Stimulated activated naive CD8-positive, alpha-beta T cell treated with anti-CD3 and anti-CD28 coated beads, Interleukin-15, Interleukin-2, amounts not matched to agents 100 ng/mL and 50 ng/mL, for 24 hours (primary cell): ENCODE measurements around the gene GRID1.

Experiments
- H3K27ac Mint-ChIP-seq: one replicate; pipeline ENCODE4 v1.8.0; 2021; ENCODE audit warnings: mild to moderate bottlenecking, mixed read lengths
- H3K27me3 Mint-ChIP-seq: one replicate; pipeline ENCODE4 v1.8.0; 2021; ENCODE audit warnings: mixed read lengths
- H3K36me3 Mint-ChIP-seq: one replicate; pipeline ENCODE4 v1.8.0; 2021; ENCODE audit warnings: low read depth, mixed read lengths
- H3K4me1 Mint-ChIP-seq: one replicate; pipeline ENCODE4 v1.8.0; 2021; ENCODE audit warnings: low read depth, mixed read lengths
- H3K4me3 Mint-ChIP-seq: one replicate; pipeline ENCODE4 v1.8.0; 2021; ENCODE audit warnings: mild to moderate bottlenecking, mixed read lengths
- H3K9me3 Mint-ChIP-seq: one replicate; pipeline ENCODE4 v1.8.0; 2021; ENCODE audit warnings: mixed read lengths

Gene GRID1

DNA sequence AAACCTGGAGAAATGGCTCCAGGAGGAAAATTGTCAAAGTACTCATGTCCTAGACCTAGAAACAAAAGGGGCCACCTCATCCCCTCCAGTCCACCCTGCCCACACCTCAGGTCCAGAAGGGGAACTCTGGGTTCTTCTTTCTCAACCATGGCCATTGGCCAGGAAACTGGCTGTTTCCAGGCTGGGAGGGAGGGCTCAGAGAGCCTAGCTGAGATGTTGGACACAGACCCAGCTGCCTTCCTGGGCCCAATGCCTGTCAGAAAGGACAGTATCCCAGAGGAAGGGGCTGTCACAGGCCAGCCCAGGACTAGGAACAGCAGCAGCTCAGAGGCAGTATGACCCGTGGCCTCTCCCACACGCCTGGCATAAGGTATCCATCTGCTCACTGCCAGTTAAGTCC, 9.6 kb downstream of the GRID1 start:
- Mint-ChIP-seq H3K36me3 (no peaks in the 10 kb centered on the region), H3K4me1 (peaks cover 3% of the 10 kb centered on the region), H3K27ac (no peak overlapping the region), H3K4me3 (no peak overlapping the region), H3K9me3 (no peaks in the 10 kb centered on the region), H3K27me3 (peaks cover 15% of the 10 kb centered on the region)

GRCh38 chr10:86356296-86356695, 10.3 kb downstream of the GRID1 start:
- Mint-ChIP-seq H3K4me1 (peaks cover 3% of the 10 kb centered on the region), H3K4me3 (no peak overlapping the region), H3K27me3 (peaks cover 9% of the 10 kb centered on the region), H3K36me3 (no peaks in the 10 kb centered on the region), H3K27ac (no peak overlapping the region), H3K9me3 (no peaks in the 10 kb centered on the region)

- Mint-ChIP-seq H3K4me3 (no peak overlapping the region), H3K36me3 (no peaks in the 10 kb centered on the region), H3K9me3 (no peaks in the 10 kb centered on the region), H3K4me1 (peaks cover 3% of the 10 kb centered on the region), H3K27me3 (peaks cover 3% of the 10 kb centered on the region), H3K27ac (no peak overlapping the region)
These were observed 11.0 kb downstream of the GRID1 start for GRCh38 chr10:86355571-86356038.

DNA sequence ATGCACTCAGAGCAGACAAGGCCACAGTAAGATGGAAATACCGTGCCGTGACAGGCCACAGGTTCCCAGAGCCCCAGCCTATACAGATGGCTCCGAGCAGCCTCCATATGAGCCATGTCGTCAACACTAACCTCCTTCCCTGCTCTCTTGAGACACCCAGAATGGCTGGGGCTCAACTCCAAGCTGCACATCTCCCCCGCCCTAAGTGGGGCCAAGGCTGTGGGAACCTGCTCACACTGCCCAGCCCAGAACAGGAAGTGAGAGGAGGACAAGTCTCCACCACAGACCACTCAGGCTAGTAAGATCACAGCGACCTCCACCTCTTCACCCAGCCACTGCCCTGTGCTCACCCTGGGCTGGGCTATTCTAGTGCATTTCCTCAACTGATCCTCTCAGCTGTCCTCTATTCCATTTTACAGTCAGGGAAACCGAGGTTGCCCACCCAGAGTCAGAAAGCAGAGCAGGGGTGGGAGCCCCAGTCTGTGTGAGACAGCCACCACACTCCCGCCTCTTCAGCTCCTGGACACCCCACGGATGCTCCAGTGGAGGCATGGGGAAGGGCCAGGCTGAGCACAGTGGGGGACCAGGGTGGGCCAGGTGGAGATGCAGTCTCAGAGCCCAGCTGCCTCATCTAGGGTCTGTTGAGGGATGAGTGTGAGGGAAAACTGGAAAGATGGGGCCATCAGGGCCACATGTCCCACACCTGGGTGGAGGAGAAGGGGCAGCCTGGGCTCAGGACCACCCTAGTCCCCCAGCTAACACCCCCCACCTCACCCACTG, 11.6 kb downstream of the GRID1 start:
- H3K27me3 Mint-ChIP-seq, result peaks cover 5% of the 10 kb centered on the region
- no peak overlapping the region for H3K4me3 Mint-ChIP-seq
- H3K4me1 Mint-ChIP-seq, result peaks cover 3% of the 10 kb centered on the region
- no peak overlapping the region for H3K27ac Mint-ChIP-seq
- no peaks in the 10 kb centered on the region for H3K36me3 Mint-ChIP-seq
- H3K9me3 Mint-ChIP-seq, result no peaks in the 10 kb centered on the region

DNA sequence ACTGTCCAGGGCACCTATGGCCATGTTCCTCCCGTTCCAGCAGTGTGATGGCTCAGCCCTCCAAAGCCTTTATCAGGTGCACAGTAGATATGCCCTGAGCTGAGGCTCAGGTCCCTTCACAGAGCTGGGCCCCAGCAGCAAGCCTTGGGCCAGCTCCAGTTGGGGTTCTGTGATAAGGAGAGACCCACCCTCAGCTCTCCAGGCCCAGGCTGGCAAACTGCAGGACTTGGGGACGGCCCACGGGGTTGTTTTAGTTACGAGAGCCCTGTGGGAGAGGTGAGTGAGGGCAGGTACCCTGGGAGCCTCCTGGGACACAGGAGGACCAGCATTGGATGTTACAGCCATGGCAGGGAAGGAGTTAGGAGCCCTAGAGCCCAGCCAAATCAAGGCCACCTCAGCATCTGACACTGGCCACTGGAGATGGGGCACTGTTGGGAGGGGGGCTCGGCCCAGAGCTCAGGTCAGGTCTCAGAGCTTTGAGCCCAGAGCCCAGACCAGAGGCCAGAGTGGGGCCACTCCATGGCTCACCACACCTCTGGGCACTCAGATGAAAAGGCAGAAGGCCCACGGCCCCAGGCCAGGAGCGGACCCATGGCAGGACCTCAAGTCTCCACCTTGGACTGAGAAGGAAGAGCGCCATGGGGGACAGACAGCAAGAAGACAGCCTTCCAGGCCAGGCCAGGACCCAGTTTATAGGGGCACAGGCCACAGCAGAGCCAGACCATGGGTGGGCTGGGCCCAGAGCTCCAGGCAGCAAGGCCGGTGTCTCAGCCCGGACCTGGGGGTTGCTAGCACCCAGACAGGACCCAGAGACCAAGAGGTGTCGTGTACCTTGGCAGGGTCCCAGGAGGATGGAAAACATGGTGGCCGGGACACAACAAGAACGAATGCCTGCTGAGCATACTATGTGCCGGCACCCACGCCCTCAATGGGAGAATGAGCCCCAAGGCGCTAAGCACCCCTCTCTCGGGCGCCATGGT, 12.8 kb downstream of the GRID1 start:
- peaks cover 5% of the 10 kb centered on the region for H3K27me3 Mint-ChIP-seq
- H3K36me3 Mint-ChIP-seq, result no peaks in the 10 kb centered on the region
- H3K27ac Mint-ChIP-seq, result no peak overlapping the region
- H3K9me3 Mint-ChIP-seq, result no peaks in the 10 kb centered on the region
- H3K4me1 Mint-ChIP-seq, result peaks cover 3% of the 10 kb centered on the region
- no peak overlapping the region for H3K4me3 Mint-ChIP-seq

DNA sequence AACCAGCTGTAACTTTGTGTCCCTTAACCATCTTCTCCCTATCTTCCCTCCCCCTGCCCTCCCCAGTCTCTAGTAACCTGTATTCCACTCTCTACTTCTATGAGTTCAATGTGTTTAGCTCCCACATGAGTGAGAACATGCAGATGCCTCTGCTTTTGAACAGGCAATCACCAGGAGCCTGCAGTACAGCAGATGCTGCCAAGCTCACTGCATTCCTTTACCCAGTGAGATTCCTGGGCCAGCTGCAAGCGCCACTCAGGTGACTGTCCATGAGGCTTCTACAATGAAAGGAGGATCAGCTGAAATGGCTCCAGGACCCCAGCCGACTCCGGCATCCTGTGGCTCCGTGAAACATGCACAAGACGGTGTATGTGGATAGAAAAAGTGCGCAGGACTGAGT, 15.7 kb downstream of the GRID1 start:
- Mint-ChIP-seq H3K4me1 (peaks cover 3% of the 10 kb centered on the region), H3K27ac (no peak overlapping the region), H3K36me3 (no peaks in the 10 kb centered on the region), H3K4me3 (no peak overlapping the region), H3K27me3 (peaks cover 3% of the 10 kb centered on the region), H3K9me3 (no peaks in the 10 kb centered on the region)

- Mint-ChIP-seq H3K36me3 (no peaks in the 10 kb centered on the region), H3K27me3 (peaks cover 3% of the 10 kb centered on the region), H3K4me3 (no peak overlapping the region), H3K4me1 (peaks cover under 1% of the 10 kb centered on the region), H3K27ac (no peak overlapping the region), H3K9me3 (no peaks in the 10 kb centered on the region)
These were observed 16.5 kb downstream of the GRID1 start for GRCh38 chr10:86349940-86350630.

DNA sequence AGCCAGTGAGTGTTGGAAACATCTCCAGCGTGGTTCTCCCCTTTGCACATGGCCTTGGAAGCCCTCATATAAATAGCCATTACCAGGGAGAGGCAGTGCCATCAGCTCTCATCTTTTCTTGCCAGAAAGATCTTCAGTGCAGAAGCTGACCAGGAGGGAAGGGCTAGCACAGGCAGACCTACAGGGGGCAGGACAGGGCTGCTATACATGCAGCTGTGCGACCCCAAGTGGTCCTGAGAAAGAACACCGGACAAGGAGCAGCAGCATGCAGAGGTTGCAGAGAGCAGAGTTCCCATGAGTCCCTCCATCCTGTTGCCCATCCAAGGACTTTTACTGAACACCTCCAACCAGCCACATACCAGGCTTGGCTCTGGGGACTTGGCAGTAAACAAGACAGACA, 17.1 kb downstream of the GRID1 start:
- no peak overlapping the region for H3K4me3 Mint-ChIP-seq
- no peak overlapping the region for H3K27ac Mint-ChIP-seq
- H3K36me3 Mint-ChIP-seq, result no peaks in the 10 kb centered on the region
- H3K9me3 Mint-ChIP-seq, result no peaks in the 10 kb centered on the region
- no peaks in the 10 kb centered on the region for H3K4me1 Mint-ChIP-seq
- peaks cover 3% of the 10 kb centered on the region for H3K27me3 Mint-ChIP-seq

- H3K9me3 Mint-ChIP-seq, result no peaks in the 10 kb centered on the region
These were observed 18.0 kb downstream of the GRID1 start for GRCh38 chr10:86348321-86349210.

GRCh38 chr10:86347856-86348255, 18.7 kb downstream of the GRID1 start:
- H3K9me3 Mint-ChIP-seq, result no peaks in the 10 kb centered on the region
- H3K27me3 Mint-ChIP-seq, result peaks cover 3% of the 10 kb centered on the region
- H3K4me1 Mint-ChIP-seq, result no peaks in the 10 kb centered on the region
- no peak overlapping the region for H3K4me3 Mint-ChIP-seq
- no peak overlapping the region for H3K27ac Mint-ChIP-seq
- H3K36me3 Mint-ChIP-seq, result no peaks in the 10 kb centered on the region

More at GRCh38 chr10:86348321-86349210, 18.0 kb downstream of the GRID1 start:
- H3K4me3 Mint-ChIP-seq, result no peak overlapping the region
- H3K4me1 Mint-ChIP-seq, result no peaks in the 10 kb centered on the region
- peaks cover 3% of the 10 kb centered on the region for H3K27me3 Mint-ChIP-seq
- no peak overlapping the region for H3K27ac Mint-ChIP-seq
- H3K36me3 Mint-ChIP-seq, result no peaks in the 10 kb centered on the region

DNA sequence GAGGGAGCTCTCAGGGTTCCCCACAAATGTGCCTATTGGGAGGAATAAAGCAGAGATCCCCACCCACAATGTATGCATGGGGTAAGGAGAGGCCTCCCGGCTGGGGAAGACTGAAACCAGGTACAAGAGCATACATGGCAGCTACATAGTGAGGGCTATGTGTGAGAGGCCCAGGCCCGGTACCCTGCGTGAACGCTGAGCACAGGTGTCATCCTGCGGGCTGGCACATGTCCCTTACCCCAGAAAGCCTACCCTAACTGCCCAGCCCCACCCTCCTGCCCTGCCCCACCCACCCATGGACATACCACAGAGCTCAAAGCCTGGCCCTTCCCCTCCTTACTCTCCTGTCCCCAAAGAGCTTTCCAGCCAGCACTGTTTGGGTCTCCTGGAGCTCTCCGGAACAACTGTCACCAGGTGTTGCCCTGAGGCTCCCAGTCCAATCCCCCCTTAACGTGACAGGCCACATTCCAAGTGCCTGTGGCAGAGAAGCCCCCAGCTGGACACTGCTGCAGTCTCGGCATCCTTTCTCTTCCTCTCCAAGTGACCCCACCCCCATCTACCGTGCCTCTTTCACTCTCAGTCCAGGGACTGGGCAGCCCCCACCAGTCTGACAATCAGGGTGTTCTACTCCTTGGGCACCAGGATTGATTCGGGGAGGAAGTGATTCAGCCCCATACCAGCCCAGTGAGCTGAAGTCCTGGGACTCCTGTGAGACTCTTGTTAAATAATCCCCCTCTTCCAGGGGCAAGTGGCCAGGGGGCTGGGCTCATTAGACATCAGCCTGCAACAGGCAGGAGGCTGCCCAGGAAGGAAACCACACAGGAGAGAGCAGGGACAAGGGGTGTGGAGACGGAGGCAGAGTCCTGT, 19.6 kb downstream of the GRID1 start:
- Mint-ChIP-seq H3K27ac (no peak overlapping the region), H3K4me1 (no peaks in the 10 kb centered on the region)

GRCh38 chr10:86345859-86346798, 20.5 kb downstream of the GRID1 start:
- no peaks in the 10 kb centered on the region for H3K9me3 Mint-ChIP-seq
- no peak overlapping the region for H3K4me3 Mint-ChIP-seq
- no peaks in the 10 kb centered on the region for H3K36me3 Mint-ChIP-seq
- H3K4me1 Mint-ChIP-seq, result no peaks in the 10 kb centered on the region
- peaks cover 3% of the 10 kb centered on the region for H3K27me3 Mint-ChIP-seq
- no peak overlapping the region for H3K27ac Mint-ChIP-seq

More for the DNA sequence above, 19.6 kb downstream of the GRID1 start:
- Mint-ChIP-seq H3K9me3 (no peaks in the 10 kb centered on the region), H3K27me3 (peaks cover 3% of the 10 kb centered on the region), H3K36me3 (no peaks in the 10 kb centered on the region), H3K4me3 (no peak overlapping the region)
